ENCODE measurements around the gene PIEZO2. TPM values are rescaled to one million over a fixed set of nuclear protein-coding genes. Genes with fewer than 3 reads are reported as not detected.

The PIEZO2 gene
- polyA plus RNA-seq, 1 donor (not counting 4 experiments of a cell fraction or from before 2014, with no cell fraction given) = not detected

GRCh38 chr18:11137400-11137799 is 12.0 kb downstream of the PIEZO2 start:
- Histone ChIP-seq H3K79me2 (ENCODE audit: control insufficient read depth, insufficient read depth, low read length) (no peaks in the 10 kb centered on the region), H3K4me1 (ENCODE audit: control insufficient read depth, extremely low read depth, insufficient read depth, low read length) (no peaks in the 10 kb centered on the region), H3K4me2 (ENCODE audit: control insufficient read depth, extremely low read depth, insufficient read depth, low read depth, low read length) (no peak overlapping the region), H3K27ac (ENCODE audit: control insufficient read depth, insufficient read depth, low read length) (no peak overlapping the region), H3K4me3 (ENCODE audit: control insufficient read depth in 2 of 3, extremely low read depth in 1 of 3, insufficient read depth in 2 of 3, low read depth in 1 of 3, low read length in 3 of 3) (no peak overlapping the region), H2AFZ (ENCODE audit: control insufficient read depth, low read length) (no peak overlapping the region), H3K36me3 (ENCODE audit: control insufficient read depth in 2 of 2, extremely low read depth in 1 of 2, insufficient read depth in 2 of 2, low read length in 2 of 2) (no peaks in the 10 kb centered on the region), H4K20me1 (ENCODE audit: control insufficient read depth, extremely low read depth, insufficient read depth, low read length) (no peaks in the 10 kb centered on the region), H3K9me3 (ENCODE audit: control insufficient read depth, low read depth, low read length) (no peaks in the 10 kb centered on the region), H3K9ac (ENCODE audit: control insufficient read depth, extremely low read depth, insufficient read depth, low read length) (no peak overlapping the region), H3K27me3 (ENCODE audit: control insufficient read depth, extremely low read depth, insufficient read depth, low read length) (no peaks in the 10 kb centered on the region), H3K9me1 (ENCODE audit: control insufficient read depth, extremely low read depth, insufficient read depth, low read length) (no peaks in the 10 kb centered on the region)
- TF ChIP-seq CTCF (optimal IDR thresholded peaks at IDR 0.05 in 1 of 3, IDR thresholded peaks at IDR 0.05 in 1 of 3, conservative IDR thresholded peaks at IDR 0.05 in 1 of 3; ENCODE audit: extremely low read depth in 1 of 3, insufficient read depth in 2 of 3, low read length in 3 of 3) = no peak
- TF ChIP-seq EZH2 (IDR thresholded peaks at IDR 0.05; ENCODE audit: low read length) = no peak
- dilution Hi-C loops (cut with MboI; ENCODE audit: extremely low pct_ligation_motif_present, low sequenced_read_pairs) = no loop called here
- DNase-seq (ENCODE audit: low read depth, low spot score) = no peak
- no peak for FAIRE-seq

- Histone ChIP-seq H3K9me1 (ENCODE audit: control insufficient read depth, extremely low read depth, insufficient read depth, low read length) (no peaks in the 10 kb centered on the region), H3K9ac (ENCODE audit: control insufficient read depth, extremely low read depth, insufficient read depth, low read length) (no peak overlapping the region), H3K27me3 (ENCODE audit: control insufficient read depth, extremely low read depth, insufficient read depth, low read length) (no peaks in the 10 kb centered on the region), H3K27ac (ENCODE audit: control insufficient read depth, insufficient read depth, low read length) (no peak overlapping the region), H3K36me3 (ENCODE audit: control insufficient read depth in 2 of 2, extremely low read depth in 1 of 2, insufficient read depth in 2 of 2, low read length in 2 of 2) (no peaks in the 10 kb centered on the region), H3K4me3 (ENCODE audit: control insufficient read depth in 2 of 3, extremely low read depth in 1 of 3, insufficient read depth in 2 of 3, low read depth in 1 of 3, low read length in 3 of 3) (no peak overlapping the region), H4K20me1 (ENCODE audit: control insufficient read depth, extremely low read depth, insufficient read depth, low read length) (no peaks in the 10 kb centered on the region), H3K4me2 (ENCODE audit: control insufficient read depth, extremely low read depth, insufficient read depth, low read depth, low read length) (no peak overlapping the region), H2AFZ (ENCODE audit: control insufficient read depth, low read length) (no peak overlapping the region), H3K79me2 (ENCODE audit: control insufficient read depth, insufficient read depth, low read length) (no peaks in the 10 kb centered on the region), H3K9me3 (ENCODE audit: control insufficient read depth, low read depth, low read length) (no peaks in the 10 kb centered on the region), H3K4me1 (ENCODE audit: control insufficient read depth, extremely low read depth, insufficient read depth, low read length) (no peaks in the 10 kb centered on the region)
- no peak for FAIRE-seq
- no peak for DNase-seq (ENCODE audit: low read depth, low spot score)
- dilution Hi-C loops (cut with MboI; ENCODE audit: extremely low pct_ligation_motif_present, low sequenced_read_pairs) = no loop called here
- TF ChIP-seq EZH2 (IDR thresholded peaks at IDR 0.05; ENCODE audit: low read length) (no peak), CTCF (optimal IDR thresholded peaks at IDR 0.05 in 1 of 3, IDR thresholded peaks at IDR 0.05 in 1 of 3, conservative IDR thresholded peaks at IDR 0.05 in 1 of 3; ENCODE audit: extremely low read depth in 1 of 3, insufficient read depth in 2 of 3, low read length in 3 of 3) (no peak)
Measured at GRCh38 chr18:11136241-11136640, 13.1 kb downstream of the PIEZO2 start.

Data from keratinocyte (primary cell).